ENCODE data around the gene MYL2. TPM values are rescaled to one million over a fixed set of nuclear protein-coding genes. Genes with fewer than 3 reads are reported as not detected.

MYL2 gene
- total RNA-seq, 1 donor from 2014 or later: not detected

- Histone ChIP-seq H3K9me3 (ENCODE audit: insufficient read depth, low read depth, low read length) (no peaks in the 10 kb centered on the region), H3K4me3 (ENCODE audit: insufficient read depth, low read depth, low read length) (no peak overlapping the region), H3K79me2 (ENCODE audit: insufficient read depth, low read length) (no peaks in the 10 kb centered on the region), H3K4me2 (ENCODE audit: low read length) (no peak overlapping the region), H3K4me1 (ENCODE audit: insufficient read depth, low read length) (no peaks in the 10 kb centered on the region), H3K27ac (ENCODE audit: low read depth, low read length) (no peak overlapping the region), H4K20me1 (ENCODE audit: insufficient read depth, low read length) (no peaks in the 10 kb centered on the region), H2AFZ (ENCODE audit: low read depth, low read length) (no peak overlapping the region), H3K36me3 (ENCODE audit: insufficient read depth, low read length) (no peaks in the 10 kb centered on the region), H3K9ac (ENCODE audit: low read length) (no peak overlapping the region), H3K27me3 (ENCODE audit: insufficient read depth, low read length) (peaks cover 8% of the 10 kb centered on the region)
- H3K4me1 Mint-ChIP-seq (ENCODE audit: low read depth, unreplicated experiment): peaks cover 3% of the 10 kb centered on the region
- no peaks in the 10 kb centered on the region for H3K36me3 Mint-ChIP-seq (ENCODE audit: low read depth, unreplicated experiment)
- no peak for FAIRE-seq
- TF ChIP-seq, protein P1, sequence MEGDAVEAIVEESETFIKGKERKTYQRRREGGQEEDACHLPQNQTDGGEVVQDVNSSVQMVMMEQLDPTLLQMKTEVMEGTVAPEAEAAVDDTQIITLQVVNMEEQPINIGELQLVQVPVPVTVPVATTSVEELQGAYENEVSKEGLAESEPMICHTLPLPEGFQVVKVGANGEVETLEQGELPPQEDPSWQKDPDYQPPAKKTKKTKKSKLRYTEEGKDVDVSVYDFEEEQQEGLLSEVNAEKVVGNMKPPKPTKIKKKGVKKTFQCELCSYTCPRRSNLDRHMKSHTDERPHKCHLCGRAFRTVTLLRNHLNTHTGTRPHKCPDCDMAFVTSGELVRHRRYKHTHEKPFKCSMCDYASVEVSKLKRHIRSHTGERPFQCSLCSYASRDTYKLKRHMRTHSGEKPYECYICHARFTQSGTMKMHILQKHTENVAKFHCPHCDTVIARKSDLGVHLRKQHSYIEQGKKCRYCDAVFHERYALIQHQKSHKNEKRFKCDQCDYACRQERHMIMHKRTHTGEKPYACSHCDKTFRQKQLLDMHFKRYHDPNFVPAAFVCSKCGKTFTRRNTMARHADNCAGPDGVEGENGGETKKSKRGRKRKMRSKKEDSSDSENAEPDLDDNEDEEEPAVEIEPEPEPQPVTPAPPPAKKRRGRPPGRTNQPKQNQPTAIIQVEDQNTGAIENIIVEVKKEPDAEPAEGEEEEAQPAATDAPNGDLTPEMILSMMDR (IDR thresholded peaks at IDR 0.05; ENCODE audit: insufficient read depth, low read depth, low read length): no peak
- no peak for TF ChIP-seq EZH2 (IDR thresholded peaks at IDR 0.05; ENCODE audit: insufficient read depth, low read length)
- peak; percentile 14 for DNase-seq (ENCODE audit: low read depth)
- no peak overlapping the region for H3K27ac Mint-ChIP-seq (ENCODE audit: unreplicated experiment)
- no peak overlapping the region for H3K4me3 Mint-ChIP-seq (ENCODE audit: unreplicated experiment)
- peaks cover 7% of the 10 kb centered on the region for H3K9me3 Mint-ChIP-seq (ENCODE audit: unreplicated experiment)
- peaks cover 18% of the 10 kb centered on the region for H3K27me3 Mint-ChIP-seq (ENCODE audit: low read depth, unreplicated experiment)
These were observed 45.6 kb downstream of the MYL2 start for GRCh38 chr12:110874781-110875180.

DNA sequence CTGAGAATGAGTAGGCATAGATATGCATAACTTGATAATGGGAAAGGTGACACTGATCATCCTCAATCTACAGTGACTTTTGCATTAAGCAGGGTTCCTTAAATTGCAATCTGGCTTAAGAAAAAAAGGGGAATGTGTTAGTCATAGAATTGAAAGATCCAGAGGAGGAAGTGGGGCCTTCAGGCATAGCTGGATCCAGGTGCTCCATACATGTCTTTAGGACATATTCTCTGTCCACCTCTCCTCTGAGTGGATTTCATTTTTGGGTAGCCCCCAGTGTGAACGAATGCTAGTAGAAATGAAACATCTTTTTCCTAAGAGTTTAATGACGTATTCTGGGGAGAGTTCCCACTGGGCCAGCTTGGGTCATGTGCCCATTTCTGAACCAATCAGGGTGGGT, 46.0 kb downstream of the MYL2 start:
- Histone ChIP-seq H3K36me3 (ENCODE audit: insufficient read depth, low read length) (no peaks in the 10 kb centered on the region), H3K27me3 (ENCODE audit: insufficient read depth, low read length) (peaks cover 8% of the 10 kb centered on the region), H3K79me2 (ENCODE audit: insufficient read depth, low read length) (no peaks in the 10 kb centered on the region), H3K9ac (ENCODE audit: low read length) (no peak overlapping the region), H3K4me1 (ENCODE audit: insufficient read depth, low read length) (no peaks in the 10 kb centered on the region), H3K4me3 (ENCODE audit: insufficient read depth, low read depth, low read length) (no peak overlapping the region), H3K4me2 (ENCODE audit: low read length) (no peak overlapping the region), H3K27ac (ENCODE audit: low read depth, low read length) (no peak overlapping the region), H3K9me3 (ENCODE audit: insufficient read depth, low read depth, low read length) (no peaks in the 10 kb centered on the region), H4K20me1 (ENCODE audit: insufficient read depth, low read length) (no peaks in the 10 kb centered on the region), H2AFZ (ENCODE audit: low read depth, low read length) (no peak overlapping the region)
- Mint-ChIP-seq H3K9me3 (ENCODE audit: unreplicated experiment) (peaks cover 10% of the 10 kb centered on the region), H3K27ac (ENCODE audit: unreplicated experiment) (no peak overlapping the region), H3K27me3 (ENCODE audit: low read depth, unreplicated experiment) (peaks cover 18% of the 10 kb centered on the region), H3K36me3 (ENCODE audit: low read depth, unreplicated experiment) (no peaks in the 10 kb centered on the region), H3K4me1 (ENCODE audit: low read depth, unreplicated experiment) (peaks cover 3% of the 10 kb centered on the region), H3K4me3 (ENCODE audit: unreplicated experiment) (no peak overlapping the region)
- TF ChIP-seq, protein P1 (IDR thresholded peaks at IDR 0.05; ENCODE audit: insufficient read depth, low read depth, low read length): no peak
- TF ChIP-seq EZH2 (IDR thresholded peaks at IDR 0.05; ENCODE audit: insufficient read depth, low read length): no peak
- FAIRE-seq (no peak), DNase-seq (ENCODE audit: low read depth) (no peak)

DNA sequence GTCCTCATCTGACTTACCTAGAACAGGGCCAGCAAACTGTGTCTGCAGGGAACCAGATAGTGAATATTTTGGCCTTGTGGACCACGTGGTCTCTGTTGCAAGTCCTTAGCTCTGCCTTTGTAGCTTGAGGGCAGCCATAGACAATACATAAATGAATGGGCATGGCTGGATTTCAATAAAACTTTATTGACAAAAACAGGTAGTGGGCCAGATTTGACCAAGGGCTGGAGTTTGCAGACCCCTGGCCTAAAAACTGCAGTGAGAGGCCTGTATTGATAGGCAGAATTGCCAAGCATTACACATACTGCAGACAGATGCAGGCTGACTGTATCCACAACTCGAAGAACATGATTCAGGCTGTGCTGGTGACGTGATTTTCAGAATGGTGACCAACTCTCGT, 48.3 kb downstream of the MYL2 start:
- TF ChIP-seq, protein P1 (IDR thresholded peaks at IDR 0.05; ENCODE audit: insufficient read depth, low read depth, low read length): no peak
- TF ChIP-seq EZH2 (IDR thresholded peaks at IDR 0.05; ENCODE audit: insufficient read depth, low read length): no peak
- H3K9me3 ChIP-seq (ENCODE audit: insufficient read depth, low read depth, low read length): no peaks in the 10 kb centered on the region
- no peak for FAIRE-seq
- peaks cover 8% of the 10 kb centered on the region for H3K27me3 ChIP-seq (ENCODE audit: insufficient read depth, low read length)
- no peaks in the 10 kb centered on the region for H4K20me1 ChIP-seq (ENCODE audit: insufficient read depth, low read length)
- no peaks in the 10 kb centered on the region for H3K36me3 ChIP-seq (ENCODE audit: insufficient read depth, low read length)
- H3K27me3 Mint-ChIP-seq (ENCODE audit: low read depth, unreplicated experiment): peaks cover 22% of the 10 kb centered on the region
- H3K27ac Mint-ChIP-seq (ENCODE audit: unreplicated experiment): no peak overlapping the region
- no peak overlapping the region for H3K27ac ChIP-seq (ENCODE audit: low read depth, low read length)
- no peaks in the 10 kb centered on the region for H3K36me3 Mint-ChIP-seq (ENCODE audit: low read depth, unreplicated experiment)
- no peak overlapping the region for H3K9ac ChIP-seq (ENCODE audit: low read length)
- no peaks in the 10 kb centered on the region for H3K79me2 ChIP-seq (ENCODE audit: insufficient read depth, low read length)
- H3K4me3 ChIP-seq (ENCODE audit: insufficient read depth, low read depth, low read length): no peak overlapping the region
- no peak overlapping the region for H3K4me2 ChIP-seq (ENCODE audit: low read length)
- H3K4me3 Mint-ChIP-seq (ENCODE audit: unreplicated experiment): no peak overlapping the region
- DNase-seq (ENCODE audit: low read depth): no peak
- H3K4me1 ChIP-seq (ENCODE audit: insufficient read depth, low read length): no peaks in the 10 kb centered on the region
- H2AFZ ChIP-seq (ENCODE audit: low read depth, low read length): no peak overlapping the region
- H3K9me3 Mint-ChIP-seq (ENCODE audit: unreplicated experiment): peaks cover 12% of the 10 kb centered on the region
- H3K4me1 Mint-ChIP-seq (ENCODE audit: low read depth, unreplicated experiment): peaks cover 3% of the 10 kb centered on the region
